ENCODE data around the gene PARD3B.

The PARD3B gene

GRCh38 chr2:205556841-205557539 lies 1011.7 kb downstream of the PARD3B start:
- DNase-seq (ENCODE audit: low spot score) = no peak

GRCh38 chr2:205557873-205558272 lies 1012.6 kb downstream of the PARD3B start:
- DNase-seq (ENCODE audit: low spot score) = no peak

GRCh38 chr2:205561441-205561840 lies 1016.2 kb downstream of the PARD3B start:
- no peak for DNase-seq (ENCODE audit: low spot score)

GRCh38 chr2:205563646-205564045 lies 1018.4 kb downstream of the PARD3B start:
- DNase-seq (ENCODE audit: low spot score) = no peak

GRCh38 chr2:205564346-205565141 lies 1019.3 kb downstream of the PARD3B start:
- no peak for DNase-seq (ENCODE audit: low spot score)

- DNase-seq (ENCODE audit: low spot score) = no peak
Measured at GRCh38 chr2:205565142-205565522, 1019.9 kb downstream of the PARD3B start.

GRCh38 chr2:205566606-205567168 lies 1021.4 kb downstream of the PARD3B start:
- no peak for DNase-seq (ENCODE audit: low spot score)

GRCh38 chr2:205568620-205569019 lies 1023.3 kb downstream of the PARD3B start:
- DNase-seq (ENCODE audit: low spot score) = no peak

- DNase-seq (ENCODE audit: low spot score) = no peak
Measured at GRCh38 chr2:205570648-205571047, 1025.4 kb downstream of the PARD3B start.

GRCh38 chr2:205571360-205571959 lies 1026.2 kb downstream of the PARD3B start:
- no peak for DNase-seq (ENCODE audit: low spot score)

- DNase-seq (ENCODE audit: low spot score) = peak; percentile 19
Measured at GRCh38 chr2:205574001-205574400, 1028.7 kb downstream of the PARD3B start.

GRCh38 chr2:205579335-205579734 lies 1034.1 kb downstream of the PARD3B start:
- no peak for DNase-seq (ENCODE audit: low spot score)

- peak; percentile 61 for DNase-seq (ENCODE audit: low spot score)
Measured at GRCh38 chr2:205580212-205580987, 1035.1 kb downstream of the PARD3B start.

GRCh38 chr2:205582366-205582765 lies 1037.1 kb downstream of the PARD3B start:
- no peak for DNase-seq (ENCODE audit: low spot score)

- DNase-seq (ENCODE audit: low spot score) = no peak
Measured at GRCh38 chr2:205585449-205586383, 1040.4 kb downstream of the PARD3B start.

- no peak for DNase-seq (ENCODE audit: low spot score)
Measured at GRCh38 chr2:205586626-205587025, 1041.4 kb downstream of the PARD3B start.

GRCh38 chr2:205589479-205589878 lies 1044.2 kb downstream of the PARD3B start:
- DNase-seq (ENCODE audit: low spot score) = no peak

- peak; percentile 34 for DNase-seq (ENCODE audit: low spot score)
Measured at GRCh38 chr2:205590759-205591158, 1045.5 kb downstream of the PARD3B start.

GRCh38 chr2:205593891-205594290 lies 1048.6 kb downstream of the PARD3B start:
- no peak for DNase-seq (ENCODE audit: low spot score)

- no peak for DNase-seq (ENCODE audit: low spot score)
Measured at GRCh38 chr2:205596581-205596980, 1051.3 kb downstream of the PARD3B start.
